HG03442 (cell line): ENCODE data around the gene CSMD2.

Experiments used
- ATAC-seq: cut with Tn5 transposase; IDR thresholded peaks from one replicate; pipeline ENCODE4 v1.9.1; 2021; ENCODE audit warnings: mild to moderate bottlenecking, moderate library complexity; ENCODE audit not compliant: unreplicated experiment

Gene CSMD2

GRCh38 chr1:34007760-34008159, 157.3 kb downstream of the CSMD2 start:
- ATAC-seq = no peak

- no peak for ATAC-seq
These were observed 159.7 kb downstream of the CSMD2 start for GRCh38 chr1:34005309-34005708.

DNA sequence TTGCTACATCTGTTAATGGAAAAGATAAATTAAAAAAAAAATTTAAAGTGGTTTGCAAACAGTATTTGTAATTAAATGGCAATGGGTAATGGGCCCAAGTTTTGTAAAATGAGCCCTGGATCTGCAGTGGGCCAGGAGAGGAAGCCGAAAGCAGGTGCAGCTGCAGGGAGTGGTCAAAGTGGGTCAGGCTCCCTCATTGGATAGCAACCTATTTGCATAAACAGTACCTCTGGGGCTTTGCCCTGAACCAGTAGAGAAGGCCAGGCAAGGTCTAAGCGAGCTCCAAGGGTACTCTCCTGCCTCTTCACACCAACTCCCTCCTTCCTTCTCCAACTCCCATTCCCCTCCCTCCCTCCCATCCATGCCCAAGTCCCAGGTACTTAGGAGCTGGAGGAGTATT, 162.2 kb downstream of the CSMD2 start:
- ATAC-seq = no peak

- ATAC-seq = no peak
These were observed 167.6 kb downstream of the CSMD2 start for GRCh38 chr1:33997127-33998036.

DNA sequence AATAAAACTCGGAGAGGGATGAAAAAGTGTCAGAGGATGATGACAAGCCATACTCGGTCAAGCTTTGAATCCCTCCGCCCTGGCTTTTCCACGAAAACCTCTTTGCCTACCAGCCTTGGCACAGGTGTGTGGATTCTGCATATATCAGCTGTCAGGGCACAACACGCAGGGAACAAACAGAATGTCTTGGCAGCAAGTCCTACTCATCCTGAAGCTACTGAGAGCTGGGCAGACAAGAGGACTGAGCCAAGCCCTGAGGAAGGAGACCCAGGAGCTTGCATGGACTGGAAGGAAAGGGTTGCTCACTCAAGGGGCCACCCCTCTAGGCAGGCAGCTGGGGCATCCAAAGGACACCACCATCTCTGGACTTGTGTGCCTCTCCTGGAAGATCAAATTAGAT, 168.7 kb downstream of the CSMD2 start:
- no peak for ATAC-seq

- ATAC-seq = no peak
These were observed 171.7 kb downstream of the CSMD2 start for GRCh38 chr1:33993301-33993700.

DNA sequence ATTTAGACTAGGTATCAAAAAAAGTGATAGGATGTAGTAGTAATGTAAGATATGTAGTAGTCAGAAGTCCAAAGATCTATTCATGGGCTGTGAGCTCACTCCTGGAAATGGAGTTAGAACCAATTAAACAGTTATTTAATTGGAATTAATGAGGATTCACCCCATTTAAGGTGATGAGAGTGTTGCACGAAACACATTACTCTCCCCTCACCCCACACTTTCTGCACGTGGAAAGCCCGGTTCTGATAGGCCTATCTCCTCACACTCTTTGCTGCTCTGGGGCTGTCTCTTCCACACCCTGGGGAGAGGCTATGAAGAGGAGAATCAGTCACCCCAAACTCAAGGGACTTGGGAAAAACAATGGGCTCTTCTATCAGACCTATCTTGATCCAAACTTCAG, 174.7 kb downstream of the CSMD2 start:
- ATAC-seq = no peak

DNA sequence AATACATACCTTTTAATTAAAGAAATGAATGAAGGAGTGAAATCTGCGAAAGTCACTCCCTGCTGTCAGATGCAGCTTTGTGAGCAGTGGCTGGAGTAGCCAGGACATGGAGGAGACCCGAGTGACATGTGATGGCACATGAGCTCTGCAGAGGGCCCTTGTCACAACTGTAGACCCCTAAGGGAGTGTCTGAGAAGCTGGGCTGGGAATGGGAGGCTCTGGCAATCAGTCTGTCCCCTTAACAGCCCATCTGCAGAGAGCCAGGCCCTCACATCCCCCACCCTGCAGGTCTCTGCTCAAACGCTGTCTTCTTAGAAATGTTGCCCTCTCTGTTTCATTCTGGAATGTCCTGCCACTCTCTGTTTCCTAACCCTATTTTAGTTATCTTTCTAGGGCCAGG, 176.9 kb downstream of the CSMD2 start:
- ATAC-seq = no peak

- no peak for ATAC-seq
These were observed 178.5 kb downstream of the CSMD2 start for GRCh38 chr1:33986390-33987095.

GRCh38 chr1:33985656-33986055, 179.4 kb downstream of the CSMD2 start:
- ATAC-seq = no peak

DNA sequence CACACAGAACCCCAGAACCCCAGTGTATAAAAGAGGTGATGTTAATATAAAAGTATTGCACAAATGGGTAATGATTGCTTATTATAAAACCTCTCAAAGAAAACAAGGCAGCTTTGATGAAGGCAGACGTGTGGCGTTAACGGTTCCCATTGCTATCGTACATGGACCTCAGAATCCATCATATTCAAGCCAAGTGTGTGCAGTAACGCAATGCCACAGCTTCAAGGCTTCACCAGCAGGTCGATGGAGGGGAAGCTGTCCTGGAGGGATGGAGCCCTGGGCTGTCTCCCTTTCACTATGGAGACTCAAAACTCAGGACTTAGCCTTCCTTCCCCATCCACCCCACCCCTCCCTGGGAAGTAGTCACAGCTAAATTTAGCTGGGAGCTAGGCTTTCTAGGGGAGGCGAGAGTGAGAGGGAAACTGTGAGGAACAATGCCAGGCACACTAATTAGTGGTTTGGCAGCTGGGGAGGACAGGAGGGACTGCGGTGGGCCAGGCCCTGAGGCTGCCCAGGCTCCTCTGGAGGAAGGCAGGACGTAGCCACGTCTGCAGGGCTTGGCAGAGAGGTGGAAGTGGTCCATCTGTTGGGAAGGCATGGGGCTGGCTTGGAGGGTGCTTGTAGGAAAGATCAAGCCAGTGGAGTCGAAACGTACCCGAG, 180.0 kb downstream of the CSMD2 start:
- ATAC-seq = no peak

GRCh38 chr1:33982419-33982818, 182.6 kb downstream of the CSMD2 start:
- no peak for ATAC-seq

DNA sequence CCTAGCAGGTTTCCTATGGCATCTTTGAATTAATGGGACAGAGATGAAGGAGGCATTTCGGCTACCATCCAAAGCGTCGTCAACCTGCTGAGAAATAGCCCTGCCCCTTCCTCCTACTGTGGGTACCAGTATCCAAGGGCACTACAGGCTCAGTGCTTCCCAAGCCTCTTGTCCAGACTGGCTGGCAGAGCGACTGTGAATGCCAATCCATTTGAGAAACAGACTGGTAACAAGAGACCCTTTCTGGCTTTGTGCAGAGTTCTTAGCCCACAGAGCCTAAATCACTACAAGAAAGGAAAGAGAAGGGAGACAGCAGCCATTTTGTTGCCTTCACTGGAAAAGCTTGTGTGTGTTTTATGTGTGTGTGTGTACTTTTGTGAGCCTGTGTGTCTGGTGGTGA, 185.7 kb downstream of the CSMD2 start:
- no peak for ATAC-seq

- ATAC-seq = no peak
These were observed 189.1 kb downstream of the CSMD2 start for GRCh38 chr1:33975961-33976360.

- ATAC-seq = no peak
These were observed 191.1 kb downstream of the CSMD2 start for GRCh38 chr1:33973799-33974545.

DNA sequence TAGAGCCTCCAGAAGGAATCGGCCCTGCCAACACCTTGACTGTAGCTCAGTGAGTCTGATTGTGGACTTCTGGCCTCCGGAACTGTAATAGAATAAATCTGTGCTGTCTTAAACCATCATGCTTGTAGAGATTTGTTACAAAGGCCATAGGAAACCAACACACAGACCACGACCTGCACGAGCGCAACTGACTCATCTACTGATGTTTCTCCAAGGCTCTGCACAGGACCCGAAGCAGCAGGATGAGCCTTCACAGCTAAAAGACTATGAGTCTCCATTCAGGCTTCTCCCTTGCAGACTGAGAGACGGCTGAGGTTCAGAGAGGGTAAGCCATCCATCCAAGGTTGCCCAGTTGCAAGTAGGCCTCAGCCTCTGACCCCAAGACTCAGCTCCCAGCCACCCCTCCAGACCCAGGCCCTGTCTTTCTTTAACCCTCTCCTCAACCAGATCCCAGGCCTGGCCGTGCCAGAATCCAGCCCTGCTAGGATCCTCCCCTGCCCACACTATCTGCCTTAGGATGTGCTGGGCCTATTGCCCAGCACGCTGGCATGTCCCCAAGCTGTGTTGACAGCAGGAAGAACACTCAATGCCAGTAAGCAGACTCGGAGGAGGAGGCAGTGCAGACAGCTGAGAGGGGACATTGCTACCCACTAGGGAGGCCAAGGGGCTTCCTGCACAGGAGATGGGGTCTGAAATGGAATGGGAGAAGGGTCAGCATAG, 192.2 kb downstream of the CSMD2 start:
- no peak for ATAC-seq

DNA sequence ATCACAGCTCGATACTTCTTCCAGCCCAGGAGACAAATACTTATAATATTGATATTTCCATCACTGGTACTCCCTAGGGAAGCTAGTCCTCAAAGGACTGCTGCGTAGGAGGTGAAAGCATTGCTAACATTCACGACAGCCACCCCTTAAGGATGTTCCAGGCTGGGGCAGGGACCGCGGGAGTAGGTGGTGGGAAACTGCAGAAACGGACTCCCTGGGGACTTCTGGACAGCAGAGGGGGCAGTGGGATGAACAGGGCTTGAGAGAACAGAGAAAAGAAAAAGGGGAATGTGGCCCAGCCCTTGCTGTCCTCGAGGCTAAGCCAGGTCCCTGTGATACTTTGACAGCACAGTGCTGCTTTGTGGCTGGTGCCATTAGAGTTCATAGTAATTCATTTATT, 193.1 kb downstream of the CSMD2 start:
- no peak for ATAC-seq

GRCh38 chr1:33971018-33971710, 193.9 kb downstream of the CSMD2 start:
- no peak for ATAC-seq

- ATAC-seq = no peak
These were observed 194.7 kb downstream of the CSMD2 start for GRCh38 chr1:33970148-33970825.
